PC-9 (cell line): ENCODE data around the gene HPGDS.

Experiments used
- CTCF ChIP-seq: fragments of 200-600 bp; sonication (generic); conservative IDR thresholded peaks from 2 replicates; pipeline ENCODE4 v1.6.1; 2017; ENCODE audit warnings: mixed run types, antibody characterized with exemption, mild to moderate bottlenecking, moderate library complexity
- EZH2 ChIP-seq: fragments of 200-600 bp; sonication (generic); IDR thresholded peaks from 2 replicates; pipeline ENCODE4 v1.8.0; 2017; ENCODE audit warnings: antibody characterized with exemption, low read depth

GRCh38 chr4:94342694-94343093, at the start of gene HPGDS:
- no peak for TF ChIP-seq CTCF
- TF ChIP-seq EZH2: no peak
